Endodermal cell (in vitro differentiated cells): ENCODE data around the gene PANK1. TPM values are rescaled to one million over a fixed set of nuclear protein-coding genes. Genes with fewer than 3 reads are reported as not detected.

Experiments
- DNase-seq: peaks from one replicate; pipeline ENCODE4 v3.0.0-alpha.2; 2017
- H3K27ac ChIP-seq: 2 replicates; pipeline ENCODE4 v1.5.1; 2013; ENCODE audit warnings: mild to moderate bottlenecking, low read depth, low read length, moderate library complexity
- H3K27me3 ChIP-seq: 2 replicates; pipeline ENCODE4 v1.6.1; 2013; ENCODE audit warnings: mild to moderate bottlenecking, low read length, moderate library complexity; ENCODE audit not compliant: insufficient read depth, control insufficient read depth, poor library complexity, severe bottlenecking
- H3K36me3 ChIP-seq: 2 replicates; pipeline ENCODE4 v1.7.0; 2013; ENCODE audit warnings: mild to moderate bottlenecking, low read length, moderate library complexity; ENCODE audit not compliant: control insufficient read depth, insufficient read depth
- H3K4me1 ChIP-seq: one replicate; pipeline ENCODE4 v1.7.0; 2013; ENCODE audit warnings: low read length; ENCODE audit not compliant: control insufficient read depth, insufficient read depth
- H3K4me3 ChIP-seq: 2 replicates; pipeline ENCODE4 v1.5.1; 2013; ENCODE audit warnings: mild to moderate bottlenecking, low read length, moderate library complexity
- H3K9ac ChIP-seq: 2 replicates; pipeline ENCODE4 v1.6.1; 2013; ENCODE audit warnings: mild to moderate bottlenecking, low read length, moderate library complexity; ENCODE audit not compliant: poor library complexity, severe bottlenecking; ENCODE audit errors: extremely low read depth
- H3K9me3 ChIP-seq: 2 replicates; pipeline ENCODE4 v1.6.1; 2013; ENCODE audit warnings: mild to moderate bottlenecking, low read length, moderate library complexity; ENCODE audit not compliant: control insufficient read depth
- H3K27ac Mint-ChIP-seq: 2 replicates; pipeline ENCODE4 v1.8.0; 2020; ENCODE audit warnings: mixed read lengths
- H3K27me3 Mint-ChIP-seq: 2 replicates; pipeline ENCODE4 v1.8.0; 2021; ENCODE audit warnings: mild to moderate bottlenecking, mixed read lengths; ENCODE audit not compliant: insufficient read depth
- H3K36me3 Mint-ChIP-seq: 2 replicates; pipeline ENCODE4 v1.8.0; 2020; ENCODE audit warnings: low read depth, mixed read lengths
- H3K4me1 Mint-ChIP-seq: 2 replicates; pipeline ENCODE4 v1.8.0; 2020; ENCODE audit warnings: mixed read lengths
- H3K4me3 Mint-ChIP-seq: 2 replicates; pipeline ENCODE4 v1.8.0; 2020; ENCODE audit warnings: mild to moderate bottlenecking, moderate library complexity, mixed read lengths
- H3K9me3 Mint-ChIP-seq: 2 replicates; pipeline ENCODE4 v1.8.0; 2020; ENCODE audit warnings: mild to moderate bottlenecking, mixed read lengths
- WGBS, 2 experiments: methylation state at CpG; one replicate each; pipeline versions ENCODE4 v1.1.5 to v1.1.7; 2013; ENCODE audit warnings: missing lambda C conversion rate in 2 of 2, mixed read lengths in 1 of 2; ENCODE audit not compliant: insufficient coverage in 1 of 2, insufficient read length in 1 of 2; 5-methylcytosine and 5-hydroxymethylcytosine counted together
- total RNA-seq, 2 donors: library from RNA; stranded (reverse); fragmentation: NEBNext Ultra II Directional in 1 of 2; extraction: Animal tissue kit (Norgen Biotek cat#: 25700) in 1 of 2; gene quantifications; 2 replicates in 1 of 2; 3 replicates in 1 of 2; pipeline ENCODE4 v1.2.1, GENCODE V29; 2021
- TF ChIP-seq, protein P1 (sequence below): fragments of 200-600 bp; sonication (generic); conservative IDR thresholded peaks from 2 replicates; pipeline ENCODE4 v1.5.0; 2021; ENCODE audit warnings: antibody characterized with exemption, mild to moderate bottlenecking

The PANK1 gene
- total RNA-seq, 2 donors from 2014 or later, result 23.4 to 28.8 TPM

DNA sequence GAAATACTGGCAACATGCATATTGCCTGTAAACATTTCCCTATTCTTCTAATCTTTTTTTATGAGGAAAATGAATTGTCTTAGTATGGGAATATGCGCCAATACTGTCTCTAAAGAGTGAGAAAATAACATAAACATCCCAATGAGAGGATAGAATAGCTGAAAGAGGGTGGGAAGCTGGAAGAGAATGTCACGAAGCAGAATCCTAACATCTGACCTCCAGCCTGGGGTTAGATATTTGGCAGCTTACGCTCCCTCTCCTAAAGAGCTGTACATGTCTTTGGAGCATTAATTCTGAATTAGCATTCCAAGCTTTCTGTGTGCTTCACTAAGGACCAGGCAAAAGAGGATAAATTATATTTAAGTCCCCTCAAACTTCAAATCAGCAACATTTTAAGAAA, 78.0 kb downstream of the PANK1 start:
- WGBS, 2 experiments, result 73 to 80% methylated on average over 2 to 3 of the region's 3 CpGs

DNA sequence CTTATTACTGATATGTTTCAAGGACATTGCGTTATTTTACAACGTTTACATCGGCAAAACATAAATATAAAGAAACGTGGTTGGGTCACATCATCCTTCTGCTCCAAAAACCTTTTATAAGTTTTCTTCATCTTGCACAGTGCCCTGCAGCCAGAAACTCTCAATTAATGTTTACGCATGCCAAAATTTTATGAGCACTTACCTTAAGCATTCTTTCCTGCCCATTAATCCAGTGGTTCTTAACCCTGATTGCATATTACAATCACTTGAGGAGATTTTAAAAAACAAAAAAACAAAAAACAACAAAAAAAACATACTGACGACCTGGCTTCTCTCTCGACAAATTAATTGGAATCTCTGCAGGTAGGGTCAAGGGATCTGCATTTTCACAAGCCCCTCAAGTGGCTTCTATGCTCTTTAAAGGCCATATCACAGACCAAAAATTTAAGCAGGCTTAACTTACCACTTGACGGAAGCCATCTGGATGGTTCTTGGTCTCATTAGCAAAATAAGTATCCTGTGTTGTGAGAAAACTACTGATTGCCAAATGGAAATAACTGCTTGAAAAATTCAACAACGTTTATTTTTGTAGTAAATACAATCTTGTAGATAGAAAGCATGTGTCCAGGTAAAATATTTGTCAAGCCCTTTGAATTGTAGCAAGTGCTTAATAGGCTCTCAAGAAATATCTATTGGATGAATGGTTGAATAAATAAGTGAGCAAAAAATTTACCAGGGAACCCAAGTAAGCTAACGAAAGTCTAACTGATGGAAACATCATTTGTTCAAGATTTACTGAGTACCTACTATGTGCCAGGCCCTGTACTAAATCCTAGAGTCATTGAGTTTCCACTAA, 78.7 kb downstream of the PANK1 start:
- Histone ChIP-seq H3K27ac (no peak overlapping the region), H3K9me3 (no peaks in the 10 kb centered on the region), H3K36me3 (no peaks in the 10 kb centered on the region), H3K4me3 (no peak overlapping the region), H3K27me3 (peaks cover 3% of the 10 kb centered on the region), H3K4me1 (peaks cover 20% of the 10 kb centered on the region), H3K9ac (no peak overlapping the region)
- Mint-ChIP-seq H3K36me3 (no peaks in the 10 kb centered on the region), H3K27me3 (peaks cover 8% of the 10 kb centered on the region), H3K9me3 (no peaks in the 10 kb centered on the region), H3K4me1 (peaks cover 30% of the 10 kb centered on the region), H3K27ac (no peak overlapping the region), H3K4me3 (no peak overlapping the region)
- TF ChIP-seq, protein P1, sequence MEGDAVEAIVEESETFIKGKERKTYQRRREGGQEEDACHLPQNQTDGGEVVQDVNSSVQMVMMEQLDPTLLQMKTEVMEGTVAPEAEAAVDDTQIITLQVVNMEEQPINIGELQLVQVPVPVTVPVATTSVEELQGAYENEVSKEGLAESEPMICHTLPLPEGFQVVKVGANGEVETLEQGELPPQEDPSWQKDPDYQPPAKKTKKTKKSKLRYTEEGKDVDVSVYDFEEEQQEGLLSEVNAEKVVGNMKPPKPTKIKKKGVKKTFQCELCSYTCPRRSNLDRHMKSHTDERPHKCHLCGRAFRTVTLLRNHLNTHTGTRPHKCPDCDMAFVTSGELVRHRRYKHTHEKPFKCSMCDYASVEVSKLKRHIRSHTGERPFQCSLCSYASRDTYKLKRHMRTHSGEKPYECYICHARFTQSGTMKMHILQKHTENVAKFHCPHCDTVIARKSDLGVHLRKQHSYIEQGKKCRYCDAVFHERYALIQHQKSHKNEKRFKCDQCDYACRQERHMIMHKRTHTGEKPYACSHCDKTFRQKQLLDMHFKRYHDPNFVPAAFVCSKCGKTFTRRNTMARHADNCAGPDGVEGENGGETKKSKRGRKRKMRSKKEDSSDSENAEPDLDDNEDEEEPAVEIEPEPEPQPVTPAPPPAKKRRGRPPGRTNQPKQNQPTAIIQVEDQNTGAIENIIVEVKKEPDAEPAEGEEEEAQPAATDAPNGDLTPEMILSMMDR, result no peak
- 91 to 95% methylated on average over 9 to 10 of the region's 10 CpGs for WGBS, 2 experiments
- no peak for DNase-seq

More for the DNA sequence above, 78.0 kb downstream of the PANK1 start:
- peaks cover 1% of the 10 kb centered on the region for H3K27me3 Mint-ChIP-seq
- no peaks in the 10 kb centered on the region for H3K36me3 Mint-ChIP-seq
- no peak overlapping the region for H3K27ac Mint-ChIP-seq
- no peak overlapping the region for H3K9ac ChIP-seq
- no peak overlapping the region for H3K27ac ChIP-seq
- no peak overlapping the region for H3K4me3 ChIP-seq
- H3K4me1 Mint-ChIP-seq, result peaks cover 23% of the 10 kb centered on the region
- H3K36me3 ChIP-seq, result no peaks in the 10 kb centered on the region
- no peaks in the 10 kb centered on the region for H3K9me3 ChIP-seq
- H3K27me3 ChIP-seq, result no peaks in the 10 kb centered on the region
- no peak overlapping the region for H3K4me3 Mint-ChIP-seq
- TF ChIP-seq, protein P1, result no peak
- H3K4me1 ChIP-seq, result peaks cover 15% of the 10 kb centered on the region
- no peak for DNase-seq
- no peaks in the 10 kb centered on the region for H3K9me3 Mint-ChIP-seq

DNA sequence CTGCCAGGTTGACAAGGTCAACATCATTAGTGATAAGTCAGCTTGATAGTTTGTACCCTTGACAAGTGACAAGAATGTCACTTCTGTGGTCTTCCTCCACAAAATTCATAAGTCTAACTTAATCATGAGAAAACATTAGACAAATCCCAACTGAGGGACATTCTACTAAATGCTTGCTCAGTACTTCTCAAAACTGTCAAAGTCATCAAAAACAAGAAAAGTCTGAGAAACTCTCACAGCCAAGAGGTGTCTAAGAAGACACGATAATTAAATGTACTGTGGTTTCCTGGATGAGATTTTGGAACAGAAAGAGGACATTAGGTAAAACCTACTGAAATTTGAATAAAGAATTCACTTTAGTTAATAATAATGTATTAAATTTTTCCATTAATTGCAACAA, 79.9 kb downstream of the PANK1 start:
- peaks cover 5% of the 10 kb centered on the region for H3K27me3 ChIP-seq
- H3K4me3 ChIP-seq, result no peak overlapping the region
- H3K4me3 Mint-ChIP-seq, result no peak overlapping the region
- peaks cover 15% of the 10 kb centered on the region for H3K27me3 Mint-ChIP-seq
- H3K27ac ChIP-seq, result no peak overlapping the region
- DNase-seq, result no peak
- no peak overlapping the region for H3K27ac Mint-ChIP-seq
- TF ChIP-seq, protein P1, result no peak
- H3K9me3 Mint-ChIP-seq, result no peaks in the 10 kb centered on the region
- H3K9ac ChIP-seq, result no peak overlapping the region
- H3K4me1 ChIP-seq, result peaks cover 20% of the 10 kb centered on the region
- H3K9me3 ChIP-seq, result no peaks in the 10 kb centered on the region
- H3K36me3 ChIP-seq, result no peaks in the 10 kb centered on the region
- H3K4me1 Mint-ChIP-seq, result peaks cover 31% of the 10 kb centered on the region
- WGBS, 2 experiments, result 92% methylated on average over 1 of the region's 1 CpG; no CpG with 5 or more reads in 1 of the 2 experiments
- no peaks in the 10 kb centered on the region for H3K36me3 Mint-ChIP-seq
